Dedifferentiated amniotic fluid mesenchymal stem cell (primary cell): ENCODE measurements around the gene POFUT2.

Experiments
- DNase-seq: peaks from one replicate; pipeline ENCODE4 v3.0.0-alpha.2; 2016; ENCODE audit errors: extremely low spot score

POFUT2 gene

DNA sequence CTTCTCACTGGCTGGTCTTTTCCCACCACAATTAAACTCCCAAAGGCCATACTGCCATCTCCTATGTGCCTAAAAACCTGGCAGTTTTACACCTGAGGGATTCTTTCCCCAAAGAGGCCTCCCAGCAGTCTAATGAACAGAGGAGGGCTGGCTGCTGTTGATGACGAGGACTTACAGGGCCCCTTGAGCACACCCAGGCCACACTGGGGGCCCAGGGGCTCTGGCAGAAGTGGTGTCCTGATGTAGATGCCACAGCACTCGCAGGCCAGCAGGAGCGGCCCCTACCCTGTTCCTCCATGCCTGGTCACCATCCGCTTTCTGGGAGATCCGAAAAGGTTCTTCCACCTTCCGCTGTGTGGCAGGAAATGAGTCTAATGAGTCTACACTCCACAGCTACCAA, 24.2 kb downstream of the POFUT2 start:
- no peak for DNase-seq

DNA sequence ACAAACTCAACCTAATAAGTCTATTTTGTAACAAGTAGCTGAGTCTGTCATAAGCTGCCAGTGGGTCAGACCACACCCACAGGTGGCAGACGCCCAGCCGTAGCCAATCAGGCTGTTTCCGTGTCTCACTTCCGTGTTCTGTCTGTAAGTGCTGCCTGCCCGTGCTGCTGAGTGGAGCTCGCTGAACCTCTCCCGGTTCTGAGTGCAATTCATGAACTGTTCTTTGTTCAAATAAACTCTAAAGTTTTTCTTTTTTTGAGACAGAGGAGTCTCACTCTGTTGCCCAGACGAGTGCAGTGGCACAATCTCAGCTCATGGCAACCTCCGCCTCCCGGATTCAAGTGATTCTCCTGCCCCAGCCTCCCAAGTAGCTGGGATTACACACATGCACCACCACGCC, 25.1 kb downstream of the POFUT2 start:
- no peak for DNase-seq

DNA sequence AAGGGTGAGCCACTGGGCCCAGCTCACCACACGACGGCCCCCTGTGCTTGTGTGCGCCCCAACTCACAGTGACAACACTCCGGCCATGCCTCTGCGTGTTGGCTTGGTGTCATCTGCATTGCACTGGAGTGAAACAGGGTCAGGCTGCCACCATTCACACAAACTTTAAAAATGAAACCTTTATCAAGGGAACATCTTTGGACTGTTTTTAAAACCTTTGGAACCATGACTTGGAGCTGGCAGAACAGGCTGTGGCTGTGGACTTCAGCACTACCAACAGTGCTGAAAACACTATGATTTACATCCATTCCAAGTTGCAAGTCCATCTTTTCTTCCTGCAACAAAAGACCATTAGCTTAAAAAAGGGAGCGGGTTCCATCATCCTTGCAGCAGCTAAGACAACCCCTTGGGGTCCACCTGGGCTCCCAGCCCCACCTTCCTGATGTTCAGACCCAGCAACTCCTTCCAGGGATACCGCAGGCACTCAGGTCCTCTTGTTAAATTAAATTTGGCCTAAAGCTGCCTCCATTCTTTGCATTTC, 25.6 kb downstream of the POFUT2 start:
- DNase-seq, result no peak

DNA sequence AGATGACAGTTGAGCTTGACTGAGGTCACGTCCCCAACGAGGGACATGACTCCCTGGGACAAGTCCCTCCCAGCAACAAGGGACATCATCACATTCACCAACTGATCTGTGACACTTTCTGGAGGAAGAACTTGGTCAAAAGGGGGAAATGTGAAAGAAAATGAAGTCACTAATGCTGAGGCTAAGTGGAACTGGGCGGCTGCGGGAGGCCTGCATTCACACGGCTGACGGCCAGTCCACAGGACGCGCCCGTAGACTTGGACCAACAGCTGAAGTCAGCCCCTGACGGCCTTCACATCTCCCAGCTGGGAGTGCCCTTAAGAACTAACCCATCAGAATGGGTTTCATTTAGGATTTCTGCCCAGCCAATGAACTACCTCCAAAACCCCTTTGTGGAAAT, 26.6 kb downstream of the POFUT2 start:
- no peak for DNase-seq

DNA sequence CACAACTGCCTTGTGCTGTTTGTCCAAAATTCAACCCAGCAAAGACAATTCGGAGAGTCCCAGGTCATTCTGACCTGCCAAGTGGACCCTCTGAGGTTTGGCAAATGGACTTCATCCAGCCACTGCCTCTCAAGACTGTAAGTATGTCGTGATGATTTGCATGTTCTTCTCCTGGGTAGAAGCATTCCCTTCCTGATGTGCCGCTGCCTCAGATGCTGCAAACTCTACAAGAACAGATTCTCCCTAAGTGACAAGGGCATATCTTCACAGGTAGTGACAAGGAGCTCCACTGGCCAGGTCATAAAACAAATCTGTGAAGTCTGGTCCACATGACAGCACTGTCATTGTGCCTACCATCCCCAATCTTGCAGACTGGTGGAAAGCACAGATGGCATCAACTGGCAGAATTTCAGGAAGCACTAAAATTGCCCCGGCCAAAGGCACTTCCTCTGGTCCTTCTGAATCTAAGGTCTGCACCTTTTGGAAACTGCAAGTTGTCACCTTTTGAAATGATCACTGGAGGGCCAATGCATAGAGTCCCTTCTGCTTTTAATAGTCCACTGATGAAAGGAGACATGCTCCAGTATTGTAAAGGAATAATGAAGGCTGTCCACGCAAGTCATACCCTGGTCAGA, 27.4 kb downstream of the POFUT2 start:
- no peak for DNase-seq

DNA sequence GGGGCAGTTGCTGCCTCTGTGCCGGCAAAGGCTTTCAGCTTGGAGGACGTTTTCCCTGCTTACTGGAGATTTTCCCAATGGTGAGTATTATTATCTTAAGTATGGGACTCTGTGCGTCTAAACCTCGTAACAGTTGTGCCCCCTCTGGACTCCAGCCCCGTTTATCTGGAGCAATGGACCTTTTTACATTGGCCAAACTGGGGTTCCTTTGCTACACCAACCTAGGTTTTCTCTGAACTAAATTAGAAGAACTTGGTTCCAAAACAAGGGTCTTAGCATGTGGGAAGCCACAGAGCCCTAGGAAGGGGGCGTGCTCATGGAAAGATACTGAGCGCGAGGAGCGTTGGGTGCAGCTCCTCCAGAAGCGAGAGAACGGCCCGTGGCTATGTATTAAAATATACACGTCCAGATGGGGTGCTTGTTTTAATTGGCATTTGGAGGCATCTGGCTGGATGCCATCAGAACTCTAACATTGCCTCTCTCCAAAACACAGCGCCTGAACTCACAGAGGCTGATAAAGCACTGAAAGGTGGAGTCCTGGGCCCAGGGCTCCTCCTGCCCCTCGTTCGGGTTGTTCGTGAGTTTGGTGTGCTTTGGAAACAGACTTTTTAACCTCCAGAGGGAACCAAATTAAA, 28.4 kb downstream of the POFUT2 start:
- DNase-seq, result no peak

DNA sequence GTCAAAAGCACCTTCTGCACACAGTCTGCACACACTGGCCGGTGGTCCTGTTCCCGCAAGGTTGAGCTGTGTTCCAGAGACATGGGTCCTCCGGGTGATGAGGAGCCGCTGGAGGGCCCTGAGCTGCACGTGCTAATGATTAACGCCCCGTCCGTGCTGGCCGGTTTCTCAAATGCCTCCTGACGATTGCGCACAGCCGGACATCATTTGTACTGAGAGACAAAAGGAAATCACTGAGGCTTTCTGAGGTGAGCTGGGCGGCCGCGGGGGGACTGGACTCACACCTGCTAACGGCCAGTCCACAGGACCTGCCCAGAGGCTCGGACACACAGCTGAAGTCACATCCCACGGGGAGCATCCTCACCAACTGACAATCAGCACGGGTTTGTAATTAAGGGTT, 29.2 kb downstream of the POFUT2 start:
- DNase-seq, result no peak

DNA sequence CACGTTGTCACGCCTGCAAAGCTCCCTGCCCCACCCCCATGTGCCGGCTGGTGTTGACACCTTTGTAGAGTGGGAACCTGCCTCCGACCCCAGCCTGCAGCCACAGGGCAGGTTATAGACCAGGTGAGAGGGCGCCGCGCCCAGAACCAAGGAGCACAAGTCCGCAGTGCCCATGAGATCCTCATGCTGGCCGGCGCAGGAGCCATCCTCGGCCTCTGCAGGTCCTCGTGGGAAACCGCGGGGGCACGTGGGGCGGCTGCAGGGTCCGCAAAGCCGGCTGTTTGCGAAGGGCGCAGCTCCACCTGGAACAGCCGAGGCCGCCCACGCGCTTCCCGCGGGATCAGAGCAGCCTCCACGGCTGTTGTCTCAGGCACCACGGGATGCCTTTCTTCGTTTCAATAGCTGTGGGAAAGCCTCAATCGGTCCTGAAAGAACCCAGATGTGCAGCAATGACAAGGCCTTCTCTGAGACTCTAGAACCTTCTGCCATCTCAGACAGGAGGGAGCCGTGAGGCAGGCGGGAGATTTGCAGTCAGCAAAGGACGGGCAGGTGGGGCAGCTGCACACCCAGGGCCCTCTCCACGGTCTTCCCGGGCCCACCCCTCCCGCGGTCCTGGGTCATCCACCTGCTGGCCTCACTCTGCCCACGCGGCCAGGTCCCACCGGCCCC, 29.9 kb downstream of the POFUT2 start:
- no peak for DNase-seq

DNA sequence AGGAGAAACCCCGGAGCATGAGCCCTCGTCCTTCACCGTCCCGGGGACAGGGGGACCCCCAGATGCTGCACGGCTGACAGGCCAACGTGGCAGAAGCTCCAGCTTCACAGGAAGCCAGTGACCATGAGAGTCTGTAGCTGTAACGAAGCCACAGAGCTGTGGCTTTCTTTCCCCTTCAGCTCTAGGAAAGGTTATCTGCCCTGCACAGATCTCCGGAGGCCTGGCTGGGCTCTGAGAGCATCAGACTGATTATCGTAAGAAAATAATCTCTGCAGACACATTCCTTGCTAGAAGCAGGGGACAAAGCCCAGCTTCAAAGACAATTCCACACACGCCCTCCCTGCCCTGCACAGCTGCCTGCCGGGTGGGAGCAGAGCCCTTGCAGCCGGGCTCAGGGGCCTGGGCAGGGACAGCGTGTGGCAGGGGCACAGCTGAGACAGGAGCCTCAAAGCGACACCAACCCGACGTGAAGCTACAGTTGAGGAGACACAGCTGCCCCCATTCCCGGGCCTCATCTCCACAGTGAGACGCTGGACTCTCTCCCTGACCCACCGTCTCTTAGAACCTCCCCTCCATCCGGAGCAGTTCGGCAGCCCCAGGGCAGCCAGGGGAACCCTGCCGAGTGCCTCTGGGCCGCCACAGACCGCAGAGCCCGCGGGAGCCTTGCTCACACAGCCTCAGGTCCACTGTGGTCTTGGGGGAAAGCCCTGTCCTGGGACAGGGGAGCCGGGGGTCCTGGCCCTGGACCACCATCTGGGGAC, 30.6 kb downstream of the POFUT2 start:
- DNase-seq, result no peak

DNA sequence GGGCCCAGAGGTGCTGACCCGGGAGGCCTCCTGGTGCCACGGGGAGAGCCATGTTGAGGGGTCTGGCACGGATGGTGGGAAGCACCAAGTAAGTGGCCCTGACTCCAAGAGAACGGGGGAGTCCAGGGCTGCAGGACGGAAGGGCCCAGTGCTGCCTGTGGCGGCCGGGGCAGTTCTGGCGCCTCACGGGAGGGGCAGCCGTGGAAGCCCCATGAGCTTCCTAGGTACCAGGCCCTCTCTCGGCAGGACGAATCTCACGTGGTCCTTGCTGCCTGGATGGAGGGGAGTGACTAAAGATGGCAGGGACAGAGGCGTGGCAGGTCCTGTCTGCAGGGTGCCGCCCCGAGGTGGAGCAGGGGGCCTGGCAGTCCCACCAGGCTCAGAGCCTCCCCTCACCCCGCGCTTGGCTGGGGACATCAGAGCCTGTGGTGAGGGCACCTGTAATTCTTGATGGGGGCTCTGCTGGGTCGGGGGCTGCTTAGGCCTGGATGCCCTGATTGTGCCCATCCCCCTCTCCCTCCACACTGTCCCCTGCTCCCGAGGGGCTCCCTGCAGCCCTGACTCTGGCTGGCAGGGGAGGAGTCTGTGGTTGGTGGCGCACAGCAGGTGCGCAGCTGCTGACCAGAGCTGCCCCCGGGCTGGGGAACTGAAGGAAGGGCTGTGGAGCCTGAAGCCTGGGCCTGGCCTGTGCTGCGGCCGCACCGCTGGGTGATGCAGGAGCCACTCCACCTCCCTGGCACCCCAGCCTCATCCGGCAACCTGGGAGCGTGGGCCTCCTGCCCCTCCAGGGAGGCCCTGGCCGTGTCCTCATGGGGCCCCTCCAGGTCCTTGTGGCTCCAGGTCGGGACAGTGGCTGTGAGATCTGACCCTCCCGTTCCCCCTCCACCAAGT, 31.4 kb downstream of the POFUT2 start:
- DNase-seq, result no peak

DNA sequence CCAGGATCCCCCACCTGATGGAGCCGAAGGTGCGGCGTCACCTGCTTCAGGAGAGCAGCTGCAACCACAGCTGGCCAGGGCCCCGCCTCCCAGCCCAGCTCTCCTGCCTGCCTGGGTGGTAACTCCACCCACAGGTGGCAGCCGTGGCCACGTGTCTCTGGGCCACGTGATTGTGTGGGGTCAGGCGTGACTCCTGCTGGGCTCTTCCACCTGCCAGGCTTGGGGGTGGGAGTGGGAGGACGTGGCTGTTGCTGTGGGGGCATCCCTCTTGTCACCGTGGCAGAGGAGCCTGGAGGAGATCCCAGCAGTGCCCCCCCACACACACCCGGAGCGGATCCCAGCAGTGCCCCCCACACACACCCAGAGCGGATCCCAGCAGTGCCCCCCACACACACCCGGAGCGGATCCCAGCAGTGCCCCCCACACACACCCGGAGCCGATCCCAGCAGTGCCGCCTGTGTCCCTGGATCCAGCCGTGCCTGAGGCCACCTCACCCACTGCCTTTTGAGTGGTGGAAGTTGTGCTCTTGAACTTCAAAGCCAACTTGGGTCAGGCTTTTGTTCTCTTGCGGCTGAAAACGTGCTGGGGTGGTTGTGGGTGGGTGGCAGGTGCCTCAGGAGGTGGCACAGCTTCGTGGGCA, 32.2 kb downstream of the POFUT2 start:
- DNase-seq, result no peak

DNA sequence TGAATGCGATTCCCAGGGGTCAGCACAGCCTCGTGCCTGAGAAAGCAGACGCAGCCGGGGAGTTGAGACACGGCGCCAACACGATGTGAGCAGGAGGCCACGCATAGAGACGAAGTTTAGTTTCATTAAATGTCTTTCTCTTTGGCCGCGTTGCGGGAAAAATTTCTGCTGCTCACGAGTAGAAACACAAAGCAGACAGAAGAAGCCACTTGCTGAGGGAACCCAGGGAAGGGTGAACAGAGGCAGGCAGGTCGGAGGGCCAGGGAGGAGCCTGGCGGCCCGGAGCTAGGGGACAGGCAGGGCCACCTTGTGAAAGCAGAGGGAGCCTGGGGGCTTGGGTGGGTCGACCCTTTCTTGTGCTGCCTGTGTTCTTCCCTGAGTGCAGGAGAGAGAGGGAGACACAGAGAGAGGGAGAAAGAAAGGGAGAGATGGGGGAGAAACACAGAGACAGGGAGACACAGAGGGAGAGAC, 33.2 kb downstream of the POFUT2 start:
- no peak for DNase-seq

DNA sequence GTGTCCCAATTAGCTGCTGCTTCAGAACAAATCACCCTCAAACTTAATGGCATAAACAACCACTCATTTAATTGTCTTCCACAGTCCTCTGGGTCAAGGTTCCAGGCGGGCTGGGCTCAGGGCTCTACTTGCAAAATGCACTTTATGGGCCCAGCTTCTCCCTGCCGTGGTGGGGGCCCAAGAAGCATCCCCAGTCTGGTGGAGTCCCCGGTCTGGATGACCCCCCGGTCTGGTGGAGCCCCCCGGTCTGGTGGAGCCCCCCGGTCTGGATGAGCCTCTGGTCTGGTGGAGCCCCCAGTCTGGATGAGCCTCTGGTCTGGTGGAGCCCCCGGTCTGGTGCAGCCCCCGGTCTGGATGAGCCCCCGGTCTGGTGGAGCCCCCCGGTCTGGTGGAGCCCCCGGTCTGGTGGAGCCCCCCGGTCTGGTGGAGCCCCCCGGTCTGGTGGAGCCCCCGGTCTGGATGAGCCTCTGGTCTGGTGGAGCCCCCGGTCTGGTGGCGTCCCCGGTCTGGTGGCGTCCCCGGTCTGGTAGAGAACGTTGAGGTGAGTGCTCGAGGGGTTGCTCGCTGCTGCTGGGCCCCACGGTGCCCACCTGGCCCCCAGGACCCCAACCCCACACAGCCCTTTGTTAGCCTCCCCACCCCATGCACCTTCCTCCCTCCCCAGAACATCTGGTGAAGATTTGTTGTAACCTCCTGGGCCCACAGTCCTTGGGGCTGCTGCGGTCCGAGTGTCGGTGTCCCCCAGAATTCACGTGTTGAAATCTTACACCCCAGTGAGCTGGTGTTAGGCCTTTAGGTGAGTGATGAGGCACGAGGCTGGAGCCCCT, 33.8 kb downstream of the POFUT2 start:
- DNase-seq, result no peak

DNA sequence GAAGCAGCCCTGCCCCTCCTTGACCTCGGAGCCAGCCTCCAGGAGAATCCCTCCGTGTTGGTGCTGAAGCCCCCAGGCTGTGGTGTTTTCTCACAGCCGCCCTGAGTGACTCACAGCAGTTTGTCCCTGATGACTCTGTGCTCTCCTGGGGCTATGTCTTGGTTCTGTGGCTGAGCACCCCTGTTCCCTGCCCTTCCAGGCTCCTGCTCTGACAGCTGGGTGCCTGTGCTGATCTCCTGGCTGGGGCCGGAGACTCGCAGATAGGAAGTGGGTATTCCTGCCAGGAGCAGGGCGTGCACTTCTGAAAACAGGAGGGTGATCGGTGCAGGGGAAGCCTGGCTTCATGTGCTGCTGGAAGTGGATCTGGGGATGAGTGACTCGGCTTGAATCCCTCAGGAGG, 34.5 kb downstream of the POFUT2 start:
- no peak for DNase-seq

DNA sequence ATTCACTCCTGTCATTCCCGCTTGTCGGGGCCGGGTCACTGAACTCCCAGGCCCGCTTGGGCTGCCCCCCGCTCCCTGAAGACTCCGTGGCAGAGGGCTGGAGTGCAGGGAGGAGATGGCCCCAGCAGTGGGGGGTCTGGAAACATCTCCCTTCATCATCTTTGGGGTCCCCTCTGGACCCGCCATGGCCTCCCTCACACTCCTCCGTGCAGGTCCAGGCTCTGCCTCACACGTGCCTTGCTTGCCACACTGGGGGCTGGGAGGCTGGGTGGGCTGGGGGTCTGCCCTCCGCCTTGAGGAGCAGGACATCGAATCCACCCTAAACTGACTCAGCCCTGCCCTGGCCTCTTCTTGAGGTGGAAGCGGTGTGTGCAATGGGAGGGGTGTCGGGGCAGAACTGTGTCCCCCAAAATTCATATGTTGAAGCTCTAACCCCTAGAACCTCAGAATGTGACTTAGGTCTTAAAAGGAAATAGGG, 35.2 kb downstream of the POFUT2 start:
- DNase-seq, result no peak

DNA sequence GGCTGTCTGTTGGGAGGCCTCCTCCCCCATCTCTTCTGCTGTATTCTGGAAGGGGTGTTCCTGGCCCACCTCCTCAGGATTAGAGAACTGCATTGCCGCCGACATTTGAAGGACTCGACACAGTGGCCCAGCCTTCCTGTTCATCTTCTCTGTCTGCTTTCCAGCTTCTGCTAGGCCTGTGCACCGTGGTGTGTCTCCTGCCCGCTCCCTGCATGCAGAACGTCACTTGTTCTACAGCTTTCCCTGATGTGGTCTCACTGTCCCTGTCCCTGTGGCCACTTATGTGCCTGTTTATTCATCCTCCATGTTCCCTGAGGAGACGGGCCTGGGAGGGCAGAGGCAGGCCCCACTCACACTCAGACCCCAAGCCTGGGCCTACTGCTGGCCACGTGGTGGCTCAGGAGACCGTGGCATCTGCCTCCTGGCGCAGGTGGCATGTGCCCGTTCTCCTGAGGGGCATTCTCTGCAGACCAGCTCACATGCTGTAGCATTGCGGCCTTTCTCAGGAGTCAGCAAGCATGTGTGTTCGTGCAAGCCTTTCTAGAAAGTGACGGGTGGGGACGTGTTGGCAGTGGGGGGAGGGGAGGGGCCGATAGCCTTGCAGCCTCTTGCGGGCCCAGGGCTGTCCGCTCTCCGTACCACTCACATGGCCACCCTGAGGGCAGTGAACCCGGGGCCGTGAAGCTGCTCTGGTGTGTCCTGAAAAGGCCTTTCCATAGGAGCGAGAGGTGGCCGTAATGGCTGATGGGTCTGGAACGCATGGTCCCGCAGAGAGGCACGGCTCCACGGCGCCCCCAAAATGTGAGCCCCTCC, 35.9 kb downstream of the POFUT2 start:
- no peak for DNase-seq

DNA sequence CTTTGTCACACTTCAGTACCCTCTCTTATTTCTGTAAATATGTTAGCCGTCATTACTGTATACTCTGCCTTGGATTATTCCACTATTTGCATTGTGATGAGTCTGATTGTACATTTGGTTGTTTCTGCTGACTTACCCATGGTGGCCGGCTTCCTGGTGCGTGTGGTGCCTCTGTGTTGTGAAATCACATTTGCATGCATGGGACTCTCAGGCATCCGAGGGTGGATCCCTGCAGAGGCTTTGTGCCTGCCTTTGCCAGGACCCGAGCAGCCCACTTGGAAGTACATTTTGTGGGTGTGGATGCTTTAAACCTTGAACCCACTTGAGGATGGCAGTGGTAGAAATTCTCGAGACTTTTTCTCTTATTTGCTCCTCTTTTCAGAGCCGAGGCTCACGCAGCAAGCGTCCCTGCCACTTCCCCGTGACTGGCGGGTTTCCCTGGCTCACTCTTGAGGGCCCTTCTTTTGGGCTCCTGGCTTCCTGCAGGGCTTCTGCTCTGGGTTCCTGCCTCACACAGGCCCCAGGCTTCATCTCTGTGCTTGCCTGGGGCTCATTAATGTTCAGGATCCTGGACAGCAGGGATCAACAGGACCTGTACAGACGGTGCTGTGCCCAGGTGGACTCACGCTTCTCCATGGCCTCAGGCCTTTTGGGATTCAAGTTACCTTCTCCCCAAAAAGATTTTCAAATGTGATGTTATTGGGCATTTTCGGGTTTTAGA, 36.6 kb downstream of the POFUT2 start:
- no peak for DNase-seq

DNA sequence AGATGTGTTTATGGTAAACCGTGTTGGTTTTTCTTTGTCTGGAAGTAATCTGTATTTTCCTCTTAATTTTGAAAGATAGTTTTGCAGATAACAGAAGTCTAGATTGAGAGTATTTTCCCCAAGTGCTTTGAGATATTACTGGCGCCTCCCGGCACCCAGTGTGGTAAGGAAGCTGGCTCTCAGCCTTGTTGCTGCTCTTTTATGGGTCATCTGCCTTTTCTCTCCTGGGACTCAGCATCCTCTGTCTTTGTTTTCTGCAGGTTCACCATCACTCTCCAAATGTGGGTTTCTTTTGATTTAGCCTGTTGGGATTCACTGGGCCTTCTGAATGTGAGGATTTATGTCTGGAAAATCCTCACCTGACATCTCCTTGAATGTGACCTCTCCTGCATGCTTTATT, 37.4 kb downstream of the POFUT2 start:
- no peak for DNase-seq
